Measurements from ENCODE around the gene ITGB8. TPM values are rescaled to one million over a fixed set of nuclear protein-coding genes. Genes with fewer than 3 reads are reported as not detected.

The ITGB8 gene
- total RNA-seq, 1 experiment from 2014 or later: 2.4 TPM

DNA sequence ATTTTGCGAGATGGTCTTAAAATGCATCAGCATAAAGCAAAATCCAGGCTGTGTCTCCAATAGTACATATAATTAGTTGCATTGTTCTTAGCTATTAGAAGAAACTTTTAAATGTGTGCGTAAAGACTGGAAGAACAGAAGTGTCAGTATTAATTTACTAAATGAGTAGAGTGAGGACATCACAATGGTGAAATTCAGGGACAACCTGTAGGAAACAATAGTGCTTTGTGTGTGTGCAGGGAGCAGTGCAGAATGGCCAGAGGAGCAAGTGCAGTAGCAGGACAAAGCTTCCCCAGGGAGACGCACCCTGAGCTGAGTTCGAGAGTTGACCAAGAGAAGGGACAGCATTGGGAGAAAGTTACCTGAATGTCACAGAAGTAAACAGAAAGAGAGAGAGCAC is 13.7 kb downstream of the ITGB8 start:
- H3K9ac ChIP-seq (ENCODE audit: low read length): no peak overlapping the region
- H3K36me3 ChIP-seq (ENCODE audit: control insufficient read depth in 1 of 2, insufficient read depth in 2 of 2, low read length in 2 of 2): no peaks in the 10 kb centered on the region
- H3K79me2 ChIP-seq (ENCODE audit: insufficient read depth, low read length): no peaks in the 10 kb centered on the region
- no peaks in the 10 kb centered on the region for H3K9me3 ChIP-seq (ENCODE audit: control insufficient read depth in 1 of 2, insufficient read depth in 1 of 2, low read depth in 1 of 2, low read length in 2 of 2)
- TF ChIP-seq EZH2 (IDR thresholded peaks at IDR 0.05) (no peak), SRF (IDR thresholded peaks at IDR 0.05; ENCODE audit: low read depth) (no peak), RAD21 (IDR thresholded peaks at IDR 0.05; ENCODE audit: low read depth) (no peak), EZH2phosphoT487 (IDR thresholded peaks at IDR 0.05; ENCODE audit: borderline replicate concordance) (no peak), CEBPB (IDR thresholded peaks at IDR 0.05; ENCODE audit: low read depth) (no peak), ELF1 (IDR thresholded peaks at IDR 0.05; ENCODE audit: borderline replicate concordance, low read depth) (no peak), ZFX (IDR thresholded peaks at IDR 0.05) (no peak), EGR1 (IDR thresholded peaks at IDR 0.05; ENCODE audit: low read depth) (no peak), TCF7L2 (IDR thresholded peaks at IDR 0.05; ENCODE audit: borderline replicate concordance, extremely low read depth, insufficient read depth, insufficient read length) (no peak), POLR2AphosphoS5 (IDR thresholded peaks at IDR 0.05; ENCODE audit: low read depth, low read length) (no peak), JUND (IDR thresholded peaks at IDR 0.05) (no peak), YY1 (IDR thresholded peaks at IDR 0.05; ENCODE audit: extremely low read depth, insufficient replicate concordance, low read depth, low read length) (no peak), SIN3A (IDR thresholded peaks at IDR 0.05; ENCODE audit: low read depth) (no peak)
- TF ChIP-seq, protein P1, sequence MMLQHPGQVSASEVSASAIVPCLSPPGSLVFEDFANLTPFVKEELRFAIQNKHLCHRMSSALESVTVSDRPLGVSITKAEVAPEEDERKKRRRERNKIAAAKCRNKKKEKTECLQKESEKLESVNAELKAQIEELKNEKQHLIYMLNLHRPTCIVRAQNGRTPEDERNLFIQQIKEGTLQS (IDR thresholded peaks at IDR 0.05): no peak
- TF ChIP-seq, protein P2, sequence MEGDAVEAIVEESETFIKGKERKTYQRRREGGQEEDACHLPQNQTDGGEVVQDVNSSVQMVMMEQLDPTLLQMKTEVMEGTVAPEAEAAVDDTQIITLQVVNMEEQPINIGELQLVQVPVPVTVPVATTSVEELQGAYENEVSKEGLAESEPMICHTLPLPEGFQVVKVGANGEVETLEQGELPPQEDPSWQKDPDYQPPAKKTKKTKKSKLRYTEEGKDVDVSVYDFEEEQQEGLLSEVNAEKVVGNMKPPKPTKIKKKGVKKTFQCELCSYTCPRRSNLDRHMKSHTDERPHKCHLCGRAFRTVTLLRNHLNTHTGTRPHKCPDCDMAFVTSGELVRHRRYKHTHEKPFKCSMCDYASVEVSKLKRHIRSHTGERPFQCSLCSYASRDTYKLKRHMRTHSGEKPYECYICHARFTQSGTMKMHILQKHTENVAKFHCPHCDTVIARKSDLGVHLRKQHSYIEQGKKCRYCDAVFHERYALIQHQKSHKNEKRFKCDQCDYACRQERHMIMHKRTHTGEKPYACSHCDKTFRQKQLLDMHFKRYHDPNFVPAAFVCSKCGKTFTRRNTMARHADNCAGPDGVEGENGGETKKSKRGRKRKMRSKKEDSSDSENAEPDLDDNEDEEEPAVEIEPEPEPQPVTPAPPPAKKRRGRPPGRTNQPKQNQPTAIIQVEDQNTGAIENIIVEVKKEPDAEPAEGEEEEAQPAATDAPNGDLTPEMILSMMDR (IDR thresholded peaks at IDR 0.05 in 2 of 3, conservative IDR thresholded peaks at IDR 0.05 in 1 of 3; ENCODE audit: borderline replicate concordance in 1 of 3, insufficient read depth in 1 of 3, low read depth in 2 of 3, low read length in 2 of 3): no peak
- TF ChIP-seq, protein P3, sequence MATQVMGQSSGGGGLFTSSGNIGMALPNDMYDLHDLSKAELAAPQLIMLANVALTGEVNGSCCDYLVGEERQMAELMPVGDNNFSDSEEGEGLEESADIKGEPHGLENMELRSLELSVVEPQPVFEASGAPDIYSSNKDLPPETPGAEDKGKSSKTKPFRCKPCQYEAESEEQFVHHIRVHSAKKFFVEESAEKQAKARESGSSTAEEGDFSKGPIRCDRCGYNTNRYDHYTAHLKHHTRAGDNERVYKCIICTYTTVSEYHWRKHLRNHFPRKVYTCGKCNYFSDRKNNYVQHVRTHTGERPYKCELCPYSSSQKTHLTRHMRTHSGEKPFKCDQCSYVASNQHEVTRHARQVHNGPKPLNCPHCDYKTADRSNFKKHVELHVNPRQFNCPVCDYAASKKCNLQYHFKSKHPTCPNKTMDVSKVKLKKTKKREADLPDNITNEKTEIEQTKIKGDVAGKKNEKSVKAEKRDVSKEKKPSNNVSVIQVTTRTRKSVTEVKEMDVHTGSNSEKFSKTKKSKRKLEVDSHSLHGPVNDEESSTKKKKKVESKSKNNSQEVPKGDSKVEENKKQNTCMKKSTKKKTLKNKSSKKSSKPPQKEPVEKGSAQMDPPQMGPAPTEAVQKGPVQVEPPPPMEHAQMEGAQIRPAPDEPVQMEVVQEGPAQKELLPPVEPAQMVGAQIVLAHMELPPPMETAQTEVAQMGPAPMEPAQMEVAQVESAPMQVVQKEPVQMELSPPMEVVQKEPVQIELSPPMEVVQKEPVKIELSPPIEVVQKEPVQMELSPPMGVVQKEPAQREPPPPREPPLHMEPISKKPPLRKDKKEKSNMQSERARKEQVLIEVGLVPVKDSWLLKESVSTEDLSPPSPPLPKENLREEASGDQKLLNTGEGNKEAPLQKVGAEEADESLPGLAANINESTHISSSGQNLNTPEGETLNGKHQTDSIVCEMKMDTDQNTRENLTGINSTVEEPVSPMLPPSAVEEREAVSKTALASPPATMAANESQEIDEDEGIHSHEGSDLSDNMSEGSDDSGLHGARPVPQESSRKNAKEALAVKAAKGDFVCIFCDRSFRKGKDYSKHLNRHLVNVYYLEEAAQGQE (IDR thresholded peaks at IDR 0.05; ENCODE audit: low read depth): no peak
- TF ChIP-seq, protein P4, sequence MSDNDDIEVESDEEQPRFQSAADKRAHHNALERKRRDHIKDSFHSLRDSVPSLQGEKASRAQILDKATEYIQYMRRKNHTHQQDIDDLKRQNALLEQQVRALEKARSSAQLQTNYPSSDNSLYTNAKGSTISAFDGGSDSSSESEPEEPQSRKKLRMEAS (IDR thresholded peaks at IDR 0.05): no peak
- H3K4me2 ChIP-seq (ENCODE audit: low read length): no peak overlapping the region
- H3K9me2 ChIP-seq (ENCODE audit: insufficient read depth): no peaks in the 10 kb centered on the region
- ATAC-seq: no peak
- no peak overlapping the region for H3K4me3 ChIP-seq (replicated peaks in 1 of 2; ENCODE audit: low read depth in 1 of 2, low read length in 2 of 2)
- no peaks in the 10 kb centered on the region for H4K20me1 ChIP-seq (ENCODE audit: insufficient read depth)
- H3K4me1 ChIP-seq (ENCODE audit: control insufficient read depth in 1 of 2, insufficient read depth in 2 of 2, low read length in 2 of 2): peaks cover 29 to 34% of the 10 kb centered on the region in 2 experiments
- intact Hi-C loops (cut with micrococcal nuclease): no loop called here
- H3K27me3 ChIP-seq (ENCODE audit: insufficient read depth, low read length): no peaks in the 10 kb centered on the region
- RAD21 ChIA-PET (ENCODE audit: low non-redundant PET in 1 of 2, low total read pairs in 2 of 2, uncharacterized antibody in 2 of 2, unreplicated experiment in 2 of 2): no interaction called here
- CTCF ChIA-PET: no interaction called here
- no peak overlapping the region for H3K27ac ChIP-seq (ENCODE audit: low read depth, low read length)
- DNase-seq (ENCODE audit: low read depth, low spot score): no peak
- H2AFZ ChIP-seq (ENCODE audit: low read depth, low read length, poor library complexity, severe bottlenecking): no peak overlapping the region
- BruUV-seq (replicated peaks): no TSS peak
- POLR2A ChIA-PET: no interaction called here
